Tibial nerve (tissue), 4 donors: ENCODE data around the gene ORAI1. TPM values are rescaled to one million over a fixed set of nuclear protein-coding genes. Genes with fewer than 3 reads are reported as not detected.
"Not testable (repeated sequence)": the region's sequence is repeated elsewhere in the genome, so short reads cannot be mapped to it uniquely, and the experiment has no call there.

Source experiments
- DNase-seq, 2 donors: peaks; one replicate each; pipeline ENCODE4 v3.0.0-alpha.2; 2019; ENCODE audit warnings: low spot score in 2 of 2
- H3K27ac ChIP-seq, 4 donors: fragments of 200-600 bp; sonication (generic) in 3 of 4; one replicate each; pipeline ENCODE4 v1.5.1; 2017 to 2019; ENCODE audit warnings: mild to moderate bottlenecking in 1 of 4
- H3K27me3 ChIP-seq, 2 donors: fragments of 200-600 bp; sonication (generic) in 1 of 2; one replicate each; pipeline versions ENCODE4 v1.5.1 to v1.6.0; 2017 to 2019
- H3K36me3 ChIP-seq, 3 donors: fragments of 200-600 bp; sonication (generic); one replicate each; pipeline ENCODE4 v1.5.1; 2018 to 2019
- H3K4me1 ChIP-seq, 4 donors: fragments of 200-600 bp; sonication (generic) in 3 of 4; one replicate each; pipeline ENCODE4 v1.5.1; 2017 to 2019
- H3K4me3 ChIP-seq, 4 donors: fragments of 200-600 bp; sonication (generic) in 3 of 4; one replicate each; pipeline ENCODE4 v1.5.1; 2017 to 2019; ENCODE audit warnings: mild to moderate bottlenecking in 1 of 4, moderate library complexity in 1 of 4
- H3K9me3 ChIP-seq, 4 donors: fragments of 200-600 bp; sonication (generic) in 3 of 4; one replicate each; pipeline ENCODE4 v1.5.1; 2017 to 2019
- CTCF ChIP-seq, 5 experiments: fragments of 200-600 bp in 3 of 5; fragments of 450-650 bp in 2 of 5; sonication (generic) in 3 of 5; IDR thresholded peaks; one replicate each; pipeline ENCODE4 v1.5.1; 2016 to 2019; ENCODE audit warnings: antibody characterized with exemption in 5 of 5, mild to moderate bottlenecking in 3 of 5, moderate library complexity in 2 of 5
- EP300 ChIP-seq, 2 donors: sonication (generic); formaldehyde crosslinking; IDR thresholded peaks; one replicate each; pipeline ENCODE4 v1.6.1; 2017; ENCODE audit warnings: antibody characterized with exemption in 2 of 2, mild to moderate bottlenecking in 1 of 2
- POLR2A ChIP-seq, 2 donors: fragments of 450-650 bp; IDR thresholded peaks; one replicate each; pipeline ENCODE4 v1.6.1; 2017; ENCODE audit warnings: antibody characterized with exemption in 2 of 2, mild to moderate bottlenecking in 2 of 2, moderate library complexity in 2 of 2
- WGBS, 2 donors: methylation state at CpG; one replicate each; pipeline ENCODE4 v1.1.5; 2018; 5-methylcytosine and 5-hydroxymethylcytosine counted together
- total RNA-seq, 4 donors: library from RNA; depleted of rRNA; stranded (reverse); fragments of >200 nt; gene quantifications; one replicate each; pipeline ENCODE4 v1.1.0, GENCODE V29; 2016

Gene ORAI1
- total RNA-seq, 4 donors from 2014 or later = 5.9 to 13.2 (median 10.4) TPM

GRCh38 chr12:121663610-121663929 lies 37.2 kb downstream of the ORAI1 start:
- no peaks in the 10 kb centered on the region for H3K36me3 ChIP-seq
- DNase-seq = no peak
- H3K4me3 ChIP-seq = no peak overlapping the region
- no peaks in the 10 kb centered on the region for H3K27me3 ChIP-seq
- TF ChIP-seq EP300 (IDR thresholded peaks at IDR 0.05) (no peak), CTCF (IDR thresholded peaks at IDR 0.05) (no peak), POLR2A (IDR thresholded peaks at IDR 0.05) (no peak)
- no peaks in the 10 kb centered on the region for H3K4me1 ChIP-seq
- H3K9me3 ChIP-seq = no peaks in the 10 kb centered on the region
- no peak overlapping the region for H3K27ac ChIP-seq
- 66 to 82% methylated on average over 3 of the region's 3 CpGs for WGBS, 2 donors

GRCh38 chr12:121666829-121667228 lies 40.5 kb downstream of the ORAI1 start:
- not testable (repeated sequence) for H3K27ac ChIP-seq, H3K27me3 ChIP-seq, H3K9me3 ChIP-seq, DNase-seq, H3K36me3 ChIP-seq, H3K4me3 ChIP-seq, H3K4me1 ChIP-seq
- 86 to 90% methylated on average over 6 of the region's 6 CpGs for WGBS, 2 donors

GRCh38 chr12:121668750-121669520 lies 42.6 kb downstream of the ORAI1 start:
- no peak for DNase-seq
- 70 to 79% methylated on average over 17 to 18 of the region's 18 CpGs for WGBS, 2 donors
- TF ChIP-seq EP300 (IDR thresholded peaks at IDR 0.05) (no peak), CTCF (IDR thresholded peaks at IDR 0.05) (peak; percentile 12 to 49 (median 39)), POLR2A (IDR thresholded peaks at IDR 0.05) (no peak)
- Histone ChIP-seq H3K36me3 (no peaks in the 10 kb centered on the region), H3K4me3 (no peak overlapping the region), H3K27ac (no peak overlapping the region), H3K4me1 (peaks cover 0 to 20% (median 9%) of the 10 kb centered on the region in 4 donors), H3K9me3 (no peaks in the 10 kb centered on the region), H3K27me3 (no peaks in the 10 kb centered on the region)

GRCh38 chr12:121669521-121669900 lies 43.2 kb downstream of the ORAI1 start, which contains the start of gene MORN3:
Gene MORN3, minus strand, starts transcription at chr12:121669654. Its CDS starts 171 bp downstream, at chr12:121669483.
- Histone ChIP-seq H3K27ac (no peak within 1 kb of the TSS), H3K4me1 (peaks cover 0 to 20% (median 9%) of the 10 kb centered on the region in 4 donors), H3K27me3 (no peaks in the 10 kb centered on the region), H3K9me3 (no peaks in the 10 kb centered on the region), H3K36me3 (no peaks in the 10 kb centered on the region), H3K4me3 (no peak within 1 kb of the TSS)
- TF ChIP-seq CTCF (IDR thresholded peaks at IDR 0.05) = no peak
- TF ChIP-seq EP300 (IDR thresholded peaks at IDR 0.05) = no peak
- TF ChIP-seq POLR2A (IDR thresholded peaks at IDR 0.05) = no peak
- WGBS, 2 donors = 88 to 89% methylated on average over 4 to 5 of the region's 5 CpGs
- DNase-seq = no peak

- Histone ChIP-seq H3K4me3 (peak overlapping the region in 2 of 4 donors; percentile 50 to 58), H3K27ac (peak overlapping the region in 3 of 4 donors; percentile 13 to 52 (median 41)), H3K9me3 (no peaks in the 10 kb centered on the region), H3K27me3 (no peaks in the 10 kb centered on the region), H3K4me1 (peaks cover 0 to 20% (median 9%) of the 10 kb centered on the region in 4 donors), H3K36me3 (no peaks in the 10 kb centered on the region)
- 53 to 59% methylated on average over 12 of the region's 12 CpGs for WGBS, 2 donors
- TF ChIP-seq CTCF (IDR thresholded peaks at IDR 0.05) = no peak
- no peak for TF ChIP-seq EP300 (IDR thresholded peaks at IDR 0.05)
- TF ChIP-seq POLR2A (IDR thresholded peaks at IDR 0.05) = no peak
- DNase-seq = no peak
These were observed 46.7 kb downstream of the ORAI1 start for GRCh38 chr12:121673013-121673511.
